ENCODE data around the gene DCDC1.

DCDC1 gene

DNA sequence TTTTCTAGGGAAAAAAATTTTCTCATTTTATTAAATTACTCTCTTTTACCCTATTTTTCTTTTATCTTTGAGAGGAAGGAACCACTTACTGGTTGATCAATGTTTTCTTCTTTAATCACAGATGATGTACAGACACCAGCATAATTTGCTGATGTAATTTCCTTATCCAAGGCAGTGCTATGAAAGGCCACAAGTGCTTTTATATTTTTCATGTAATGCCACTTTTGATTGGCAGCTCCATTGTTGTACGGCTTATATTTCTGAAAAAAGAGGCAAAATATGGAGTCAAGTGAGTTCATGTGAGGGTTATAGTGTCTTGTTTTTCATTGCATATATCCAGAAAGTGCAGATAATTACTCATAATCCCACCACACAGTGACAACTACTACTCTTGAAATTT, 460.7 kb downstream of the DCDC1 start:
- DNase-seq (ENCODE audit: low read depth in 2 of 2) = no peak

GRCh38 chr11:30908272-30908671, 461.3 kb downstream of the DCDC1 start:
- no peak for DNase-seq (ENCODE audit: low read depth in 2 of 2)

DNA sequence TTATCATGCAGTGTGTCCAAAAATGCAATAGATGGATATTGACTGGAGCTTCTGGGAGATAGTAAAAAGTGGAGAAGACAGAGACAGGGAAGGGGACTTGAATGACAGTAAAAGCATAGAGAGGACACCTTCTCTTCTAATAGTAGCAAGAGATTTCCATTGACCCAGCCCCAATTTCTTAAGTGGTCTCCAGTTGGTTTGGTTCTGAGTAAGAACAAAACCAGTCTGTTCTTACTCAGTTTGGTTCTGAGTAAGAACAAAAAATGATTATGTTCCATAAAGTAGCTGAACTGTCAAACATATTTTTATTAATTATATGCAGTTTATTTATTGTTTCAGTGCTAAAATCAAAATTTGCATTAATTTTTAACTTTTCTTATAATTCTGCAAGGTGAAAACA, 466.6 kb downstream of the DCDC1 start:
- DNase-seq (ENCODE audit: low read depth in 2 of 2) = no peak

DNA sequence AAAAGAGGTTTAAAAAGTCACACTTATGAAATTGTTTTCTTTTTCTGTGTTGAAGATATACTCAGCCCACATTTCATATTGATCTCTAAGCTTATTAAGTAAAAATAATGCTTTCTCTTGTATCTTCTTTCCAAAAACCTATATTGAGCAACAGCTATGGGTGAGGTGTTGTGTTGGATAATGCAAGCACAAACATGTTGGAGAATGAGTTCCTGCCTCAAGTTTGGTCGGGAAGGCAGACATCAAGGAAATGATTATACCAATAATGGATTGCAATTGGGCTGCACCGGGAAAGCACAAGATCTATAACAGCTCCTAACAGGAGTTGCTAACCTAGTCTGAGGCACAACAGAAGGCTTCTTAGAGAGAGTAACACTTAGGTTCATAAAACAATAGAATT, 474.5 kb downstream of the DCDC1 start:
- DNase-seq (ENCODE audit: low read depth in 2 of 2) = no peak

DNA sequence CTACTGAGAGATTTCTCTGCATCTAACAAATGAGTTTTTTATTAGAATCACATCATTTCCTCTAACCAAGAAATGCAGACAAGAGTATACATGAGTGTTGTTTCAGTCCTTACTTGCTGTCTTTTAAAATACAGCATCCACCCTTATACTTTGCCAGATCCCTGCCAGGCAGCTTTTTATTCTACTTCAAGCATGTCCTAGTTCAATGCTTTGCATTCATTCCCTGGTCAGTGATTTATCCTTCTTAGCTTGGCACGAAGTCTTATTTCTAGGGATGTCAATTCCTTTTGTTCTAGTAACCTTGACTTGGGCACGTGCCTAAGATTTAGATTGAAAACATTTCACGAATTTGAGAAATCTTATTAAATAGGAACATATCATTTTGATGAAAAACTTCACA, 476.2 kb downstream of the DCDC1 start:
- no peak for DNase-seq (ENCODE audit: low read depth in 2 of 2)

GRCh38 chr11:30889143-30889794, 480.3 kb downstream of the DCDC1 start:
- DNase-seq (ENCODE audit: low read depth in 2 of 2) = no peak

GRCh38 chr11:30879322-30880005, 490.1 kb downstream of the DCDC1 start:
- no peak for DNase-seq (ENCODE audit: low read depth in 2 of 2)

- no peak for DNase-seq (ENCODE audit: low read depth in 2 of 2)
Measured at GRCh38 chr11:30878400-30878799, 491.1 kb downstream of the DCDC1 start.

GRCh38 chr11:30876663-30877396, 492.7 kb downstream of the DCDC1 start:
- DNase-seq (ENCODE audit: low read depth in 2 of 2) = no peak

DNA sequence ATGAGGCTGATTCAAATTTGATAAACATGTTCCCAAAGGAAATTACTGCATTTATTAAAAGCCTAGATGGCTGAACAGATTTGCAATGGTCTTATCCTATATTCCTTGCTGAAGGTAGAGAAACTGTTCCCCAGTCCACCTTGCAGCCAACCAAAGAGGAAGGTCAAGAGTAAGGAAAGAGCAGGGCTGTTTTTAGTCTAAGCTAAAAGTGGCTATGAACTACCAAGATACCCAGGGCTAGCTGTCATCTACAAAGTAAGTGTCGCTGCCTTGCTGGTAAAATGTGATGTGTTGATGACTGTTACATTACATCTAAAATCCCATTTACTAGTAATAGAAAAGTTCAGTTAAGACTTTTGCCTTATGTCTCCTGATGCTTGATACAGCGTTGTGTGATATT, 493.3 kb downstream of the DCDC1 start:
- no peak for DNase-seq (ENCODE audit: low read depth in 2 of 2)

GRCh38 chr11:30875806-30876205, 493.7 kb downstream of the DCDC1 start:
- DNase-seq (ENCODE audit: low read depth in 2 of 2) = no peak

DNA sequence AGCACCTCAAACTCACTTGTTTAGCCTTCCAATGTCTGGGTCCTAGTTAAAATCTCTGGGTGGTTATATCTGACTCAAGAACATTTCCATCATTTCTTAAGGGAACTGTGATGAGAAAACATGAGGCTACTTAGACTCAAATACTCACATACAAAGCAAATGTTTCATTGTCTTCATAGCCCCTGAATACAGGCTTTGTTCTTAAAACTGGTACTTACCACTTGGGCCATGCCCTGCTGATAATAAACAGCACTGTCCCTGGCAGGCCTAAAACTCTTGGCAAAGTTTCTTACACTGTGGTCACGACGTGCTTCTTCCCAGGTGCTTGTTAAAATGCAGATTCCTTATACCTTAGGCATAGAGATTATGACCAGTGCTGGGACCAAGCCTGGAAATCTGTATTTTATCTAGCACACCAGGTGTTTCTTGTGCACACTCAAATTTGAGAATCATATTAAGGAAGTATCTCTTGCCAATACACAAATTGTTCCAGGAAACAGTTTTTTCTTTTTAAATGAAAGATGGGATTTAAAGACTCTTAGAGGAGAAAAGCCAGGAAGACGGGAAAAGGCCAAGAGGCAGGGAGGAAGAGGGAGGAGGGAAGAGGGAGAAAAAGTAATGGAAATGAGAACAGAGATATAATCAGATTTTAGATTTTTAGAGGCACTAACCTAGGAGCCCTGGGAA, 495.5 kb downstream of the DCDC1 start:
- no peak for DNase-seq (ENCODE audit: low read depth in 2 of 2)

DNA sequence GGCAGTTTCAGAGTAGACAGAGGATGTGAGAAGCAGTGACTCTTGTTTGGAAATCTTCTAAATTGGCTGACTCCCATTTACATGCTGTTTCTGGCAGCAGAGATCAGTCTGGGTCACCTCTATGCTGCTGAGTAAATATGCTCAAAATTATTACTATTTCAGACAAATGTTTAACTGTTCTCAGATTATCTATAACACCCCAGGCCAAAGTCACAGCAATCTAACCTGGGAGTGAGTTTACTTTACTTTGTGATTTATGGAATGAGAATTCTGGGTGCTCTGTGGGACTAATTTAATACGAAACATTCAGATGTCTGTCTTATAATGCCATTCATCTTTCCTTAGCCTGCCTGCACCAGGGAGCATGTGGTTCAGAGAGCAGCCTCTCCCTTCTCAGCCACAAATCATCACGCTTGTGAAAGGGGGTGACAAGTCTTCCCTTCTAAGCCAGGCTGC, 500.9 kb downstream of the DCDC1 start:
- DNase-seq (ENCODE audit: low read depth in 2 of 2) = no peak

DNA sequence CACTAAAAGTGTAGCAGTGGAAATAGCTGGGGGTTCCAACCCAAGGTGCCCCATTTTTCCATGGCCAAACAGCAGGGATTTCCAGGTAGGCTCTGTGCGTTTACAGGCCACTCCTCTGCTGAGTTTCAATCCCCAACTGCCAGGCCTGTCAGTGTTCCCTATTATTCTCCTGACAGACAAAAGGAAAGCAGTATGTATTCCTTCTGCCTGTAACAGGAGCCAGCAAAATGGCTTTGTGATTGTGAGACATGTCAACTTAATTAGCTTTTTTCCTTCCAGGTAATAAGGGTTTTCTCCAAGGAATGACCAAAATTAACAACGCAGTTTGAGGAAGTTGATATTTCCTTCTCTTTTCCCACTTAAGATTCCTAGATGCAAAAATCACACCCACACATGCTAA, 506.3 kb downstream of the DCDC1 start:
- no peak for DNase-seq (ENCODE audit: low read depth in 2 of 2)

GRCh38 chr11:30861531-30861930, 508.0 kb downstream of the DCDC1 start:
- DNase-seq (ENCODE audit: low read depth in 2 of 2) = no peak

DNA sequence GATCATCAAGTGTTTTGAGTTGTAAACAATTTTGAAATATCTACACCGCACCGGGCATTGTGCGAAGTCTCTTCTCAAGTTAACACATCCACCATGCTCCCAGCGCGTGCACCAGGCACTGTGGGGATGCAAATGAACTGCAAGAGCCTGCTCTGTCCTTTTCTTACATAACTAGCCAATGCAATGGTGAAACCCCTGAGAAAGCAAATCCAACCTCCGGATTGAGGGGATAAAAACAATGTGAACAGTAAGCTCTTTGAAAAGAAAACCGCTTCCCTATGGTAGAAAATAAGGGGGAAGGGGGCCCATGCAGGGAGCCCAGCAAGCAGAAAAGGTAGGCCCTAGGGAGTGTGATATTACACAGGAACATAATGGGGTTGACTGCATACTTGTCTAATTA, 508.5 kb downstream of the DCDC1 start:
- DNase-seq (ENCODE audit: low read depth in 2 of 2) = no peak

- DNase-seq (ENCODE audit: low read depth in 2 of 2) = no peak
Measured at GRCh38 chr11:30860146-30860545, 509.4 kb downstream of the DCDC1 start.

- DNase-seq (ENCODE audit: low read depth in 2 of 2) = no peak
Measured at GRCh38 chr11:30859669-30860068, 509.9 kb downstream of the DCDC1 start.

GRCh38 chr11:30855383-30856006, 514.0 kb downstream of the DCDC1 start:
- no peak for DNase-seq (ENCODE audit: low read depth in 2 of 2)

GRCh38 chr11:30853439-30853838, 516.1 kb downstream of the DCDC1 start:
- no peak for DNase-seq (ENCODE audit: low read depth in 2 of 2)

- DNase-seq (ENCODE audit: low read depth in 2 of 2) = no peak
Measured at GRCh38 chr11:30852645-30853044, 516.9 kb downstream of the DCDC1 start.

DNA sequence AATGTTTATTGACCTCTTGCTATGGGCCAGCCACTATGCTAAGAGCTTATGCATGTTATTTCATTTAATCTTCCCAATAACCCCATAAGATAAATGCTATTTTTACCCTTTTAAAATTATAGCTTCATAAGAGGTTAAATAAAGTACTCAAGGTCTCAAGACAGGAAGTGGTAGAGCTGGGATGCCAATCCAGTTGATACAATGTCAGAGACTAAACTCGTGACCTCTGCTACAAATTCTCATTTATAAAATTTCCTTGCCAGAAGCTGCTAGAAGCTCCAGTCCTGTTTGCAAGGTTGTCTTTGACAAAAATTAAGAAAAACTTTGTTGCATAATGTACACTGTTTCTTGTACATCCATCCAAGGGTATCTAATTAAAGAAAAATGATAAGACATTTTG, 517.4 kb downstream of the DCDC1 start:
- DNase-seq (ENCODE audit: low read depth in 2 of 2) = no peak

All from stimulated activated CD8-positive, alpha-beta memory T cell treated with anti-CD3 and anti-CD28 coated beads, Interleukin-2, amount 100 ng/mL, for 1 hour (primary cell).